HepG2 (cell line): ENCODE measurements around the gene CDC42SE1.

Experiments used
- FIP1L1 ChIP-seq: fragments of 200-400 bp; formaldehyde crosslinking; IDR thresholded peaks from 2 replicates; pipeline ENCODE4 v1.6.1; 2018; ENCODE audit warnings: low read depth, mild to moderate bottlenecking, low read length, moderate library complexity, borderline replicate concordance; ENCODE audit not compliant: insufficient read depth
- ZNF547 ChIP-seq: sonication (generic); formaldehyde crosslinking; IDR thresholded peaks from 2 replicates; pipeline ENCODE4 v1.5.1; 2020; ENCODE audit warnings: mild to moderate bottlenecking, missing genetic modification reagents
- TF ChIP-seq, protein P1 (sequence below): sonication (generic); formaldehyde crosslinking; IDR thresholded peaks from 2 replicates; pipeline ENCODE4 v1.5.0; 2020; ENCODE audit warnings: mild to moderate bottlenecking, missing genetic modification reagents, moderate library complexity
- TF ChIP-seq, protein P2 (sequence below): sonication (generic); formaldehyde crosslinking; conservative IDR thresholded peaks from 2 replicates; pipeline ENCODE4 v1.4.0; 2020; ENCODE audit warnings: missing genetic modification reagents

DNA sequence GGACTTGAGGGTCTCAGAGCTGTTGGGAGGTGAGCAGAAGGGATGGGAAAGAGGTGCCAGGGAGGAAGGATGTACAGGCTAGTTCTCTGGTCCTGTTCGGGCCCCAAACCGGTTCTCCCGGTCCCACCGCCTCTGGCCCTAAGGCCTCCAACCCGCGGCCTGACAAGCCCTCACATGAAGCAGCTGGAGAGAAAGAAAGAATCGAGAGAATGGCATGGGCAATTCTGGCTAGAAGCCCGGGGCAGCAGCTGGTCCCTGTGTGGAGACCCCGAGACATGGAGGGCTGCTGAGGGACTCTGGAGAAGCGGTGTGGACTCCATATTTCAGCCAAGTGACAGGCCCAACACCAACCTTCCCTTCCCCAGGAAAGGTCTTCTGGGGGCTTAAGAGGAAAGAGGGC lies 730 bp downstream of the CDC42SE1 start:
- TF ChIP-seq, protein P1, sequence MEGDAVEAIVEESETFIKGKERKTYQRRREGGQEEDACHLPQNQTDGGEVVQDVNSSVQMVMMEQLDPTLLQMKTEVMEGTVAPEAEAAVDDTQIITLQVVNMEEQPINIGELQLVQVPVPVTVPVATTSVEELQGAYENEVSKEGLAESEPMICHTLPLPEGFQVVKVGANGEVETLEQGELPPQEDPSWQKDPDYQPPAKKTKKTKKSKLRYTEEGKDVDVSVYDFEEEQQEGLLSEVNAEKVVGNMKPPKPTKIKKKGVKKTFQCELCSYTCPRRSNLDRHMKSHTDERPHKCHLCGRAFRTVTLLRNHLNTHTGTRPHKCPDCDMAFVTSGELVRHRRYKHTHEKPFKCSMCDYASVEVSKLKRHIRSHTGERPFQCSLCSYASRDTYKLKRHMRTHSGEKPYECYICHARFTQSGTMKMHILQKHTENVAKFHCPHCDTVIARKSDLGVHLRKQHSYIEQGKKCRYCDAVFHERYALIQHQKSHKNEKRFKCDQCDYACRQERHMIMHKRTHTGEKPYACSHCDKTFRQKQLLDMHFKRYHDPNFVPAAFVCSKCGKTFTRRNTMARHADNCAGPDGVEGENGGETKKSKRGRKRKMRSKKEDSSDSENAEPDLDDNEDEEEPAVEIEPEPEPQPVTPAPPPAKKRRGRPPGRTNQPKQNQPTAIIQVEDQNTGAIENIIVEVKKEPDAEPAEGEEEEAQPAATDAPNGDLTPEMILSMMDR, result no peak
- TF ChIP-seq, protein P2, sequence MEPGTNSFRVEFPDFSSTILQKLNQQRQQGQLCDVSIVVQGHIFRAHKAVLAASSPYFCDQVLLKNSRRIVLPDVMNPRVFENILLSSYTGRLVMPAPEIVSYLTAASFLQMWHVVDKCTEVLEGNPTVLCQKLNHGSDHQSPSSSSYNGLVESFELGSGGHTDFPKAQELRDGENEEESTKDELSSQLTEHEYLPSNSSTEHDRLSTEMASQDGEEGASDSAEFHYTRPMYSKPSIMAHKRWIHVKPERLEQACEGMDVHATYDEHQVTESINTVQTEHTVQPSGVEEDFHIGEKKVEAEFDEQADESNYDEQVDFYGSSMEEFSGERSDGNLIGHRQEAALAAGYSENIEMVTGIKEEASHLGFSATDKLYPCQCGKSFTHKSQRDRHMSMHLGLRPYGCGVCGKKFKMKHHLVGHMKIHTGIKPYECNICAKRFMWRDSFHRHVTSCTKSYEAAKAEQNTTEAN (CRISPR knock-in tag), result no peak
- TF ChIP-seq FIP1L1 (no peak), ZNF547 (CRISPR knock-in tag) (no peak)
